ENCODE data around the gene BTF3. TPM values are rescaled to one million over a fixed set of nuclear protein-coding genes. Genes with fewer than 3 reads are reported as not detected.

The BTF3 gene
- total and polyA plus RNA-seq, 9 of the 15 experiments (the other 6 are each of a cell fraction or from before 2014, with no cell fraction given) = 534 to 1,637 (median 848) TPM

DNA sequence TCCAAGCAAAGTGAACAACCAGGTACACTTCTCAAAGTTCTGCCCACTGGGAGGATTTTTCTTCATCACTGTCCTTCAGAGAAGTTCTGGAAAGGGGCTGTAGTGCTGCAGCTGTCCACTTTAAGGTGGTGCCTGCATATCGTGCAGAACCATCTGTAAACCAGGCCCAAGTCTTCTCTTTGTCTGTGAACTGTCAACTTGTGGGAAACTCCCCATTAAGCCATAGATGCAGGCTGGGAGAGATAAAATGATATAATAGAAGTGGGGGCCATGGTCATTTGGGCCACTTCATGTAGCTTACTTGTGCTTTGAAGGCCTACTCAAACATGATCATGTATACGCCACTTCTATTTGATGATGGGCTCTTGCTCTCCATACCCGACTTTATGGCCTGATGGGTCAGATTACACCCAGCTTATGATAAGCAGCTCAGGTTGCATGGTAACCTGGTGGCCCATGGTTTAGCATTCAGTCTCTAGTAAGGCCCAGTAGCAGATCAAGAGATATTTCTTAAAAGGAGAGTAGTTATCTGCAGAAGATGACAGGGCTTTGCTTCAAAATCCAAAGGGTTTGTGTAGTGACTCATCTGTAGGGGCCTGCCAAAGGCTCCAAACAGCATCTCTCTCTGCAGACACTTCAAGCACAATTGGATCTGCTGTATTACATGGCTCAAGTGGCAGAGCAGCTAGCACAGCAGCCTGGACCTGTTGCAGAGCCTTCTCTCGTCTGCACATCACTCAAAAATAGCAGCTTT, 15.7 kb upstream of the BTF3 start (continued):
- TF ChIP-seq, protein P1, sequence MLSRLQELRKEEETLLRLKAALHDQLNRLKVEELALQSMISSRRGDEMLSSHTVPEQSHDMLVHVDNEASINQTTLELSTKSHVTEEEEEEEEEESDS (CRISPR knock-in tag; IDR thresholded peaks at IDR 0.05) = no peak
- TF ChIP-seq SAFB2 (IDR thresholded peaks at IDR 0.05; ENCODE audit: borderline replicate concordance, low read depth, low read length, severe bottlenecking) (no peak), ZNF23 (CRISPR knock-in tag; IDR thresholded peaks at IDR 0.05) (no peak), CREM (IDR thresholded peaks at IDR 0.05; ENCODE audit: low read depth) (no peak), MAZ (CRISPR knock-in tag; conservative IDR thresholded peaks at IDR 0.05 in 1 of 2, IDR thresholded peaks at IDR 0.05 in 1 of 2) (no peak; a peak in 1 of 4 replicates), HDGF (IDR thresholded peaks at IDR 0.05) (no peak), ZBED1 (IDR thresholded peaks at IDR 0.05) (no peak), TAF7 (tag; IDR thresholded peaks at IDR 0.05) (no peak), MEIS2 (IDR thresholded peaks at IDR 0.05; ENCODE audit: partially characterized antibody) (peak; percentile 4), KDM2B (CRISPR knock-in tag; IDR thresholded peaks at IDR 0.05) (no peak), ZFP30 (CRISPR knock-in tag; IDR thresholded peaks at IDR 0.05; ENCODE audit: borderline replicate concordance) (no peak), ZNF384 (IDR thresholded peaks at IDR 0.05; ENCODE audit: low read depth, low read length) (no peak), SMARCA4 (IDR thresholded peaks at IDR 0.05) (0 out of 2 replicates have a peak, but pooled peaks have one; percentile 27), ZNF695 (CRISPR knock-in tag; IDR thresholded peaks at IDR 0.05) (no peak), TEAD4 (IDR thresholded peaks at IDR 0.05; ENCODE audit: low read length) (peak; percentile 73), TEAD4 (CRISPR knock-in tag; IDR thresholded peaks at IDR 0.05; ENCODE audit: borderline replicate concordance) (no peak), ELF2 (CRISPR knock-in tag; IDR thresholded peaks at IDR 0.05) (no peak), PHTF2 (CRISPR knock-in tag; IDR thresholded peaks at IDR 0.05) (no peak), MYC (IDR thresholded peaks at IDR 0.05; ENCODE audit: low read depth, low read length) (no peak), MYC (CRISPR knock-in tag; IDR thresholded peaks at IDR 0.05; ENCODE audit: borderline replicate concordance, low read depth) (no peak), HMG20A (CRISPR knock-in tag; conservative IDR thresholded peaks at IDR 0.05) (no peak), RBM14 (IDR thresholded peaks at IDR 0.05; ENCODE audit: borderline replicate concordance, insufficient read depth, low read depth, low read length) (no peak)
- TF ChIP-seq, protein P2, sequence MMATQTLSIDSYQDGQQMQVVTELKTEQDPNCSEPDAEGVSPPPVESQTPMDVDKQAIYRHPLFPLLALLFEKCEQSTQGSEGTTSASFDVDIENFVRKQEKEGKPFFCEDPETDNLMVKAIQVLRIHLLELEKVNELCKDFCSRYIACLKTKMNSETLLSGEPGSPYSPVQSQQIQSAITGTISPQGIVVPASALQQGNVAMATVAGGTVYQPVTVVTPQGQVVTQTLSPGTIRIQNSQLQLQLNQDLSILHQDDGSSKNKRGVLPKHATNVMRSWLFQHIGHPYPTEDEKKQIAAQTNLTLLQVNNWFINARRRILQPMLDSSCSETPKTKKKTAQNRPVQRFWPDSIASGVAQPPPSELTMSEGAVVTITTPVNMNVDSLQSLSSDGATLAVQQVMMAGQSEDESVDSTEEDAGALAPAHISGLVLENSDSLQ (IDR thresholded peaks at IDR 0.05) = 0 out of 2 replicates have a peak, but pooled peaks have one; percentile 10
- TF ChIP-seq, protein P3, sequence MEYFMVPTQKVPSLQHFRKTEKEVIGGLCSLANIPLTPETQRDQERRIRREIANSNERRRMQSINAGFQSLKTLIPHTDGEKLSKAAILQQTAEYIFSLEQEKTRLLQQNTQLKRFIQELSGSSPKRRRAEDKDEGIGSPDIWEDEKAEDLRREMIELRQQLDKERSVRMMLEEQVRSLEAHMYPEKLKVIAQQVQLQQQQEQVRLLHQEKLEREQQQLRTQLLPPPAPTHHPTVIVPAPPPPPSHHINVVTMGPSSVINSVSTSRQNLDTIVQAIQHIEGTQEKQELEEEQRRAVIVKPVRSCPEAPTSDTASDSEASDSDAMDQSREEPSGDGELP (CRISPR knock-in tag; IDR thresholded peaks at IDR 0.05; ENCODE audit: borderline replicate concordance) = no peak
- TF ChIP-seq, protein P4, sequence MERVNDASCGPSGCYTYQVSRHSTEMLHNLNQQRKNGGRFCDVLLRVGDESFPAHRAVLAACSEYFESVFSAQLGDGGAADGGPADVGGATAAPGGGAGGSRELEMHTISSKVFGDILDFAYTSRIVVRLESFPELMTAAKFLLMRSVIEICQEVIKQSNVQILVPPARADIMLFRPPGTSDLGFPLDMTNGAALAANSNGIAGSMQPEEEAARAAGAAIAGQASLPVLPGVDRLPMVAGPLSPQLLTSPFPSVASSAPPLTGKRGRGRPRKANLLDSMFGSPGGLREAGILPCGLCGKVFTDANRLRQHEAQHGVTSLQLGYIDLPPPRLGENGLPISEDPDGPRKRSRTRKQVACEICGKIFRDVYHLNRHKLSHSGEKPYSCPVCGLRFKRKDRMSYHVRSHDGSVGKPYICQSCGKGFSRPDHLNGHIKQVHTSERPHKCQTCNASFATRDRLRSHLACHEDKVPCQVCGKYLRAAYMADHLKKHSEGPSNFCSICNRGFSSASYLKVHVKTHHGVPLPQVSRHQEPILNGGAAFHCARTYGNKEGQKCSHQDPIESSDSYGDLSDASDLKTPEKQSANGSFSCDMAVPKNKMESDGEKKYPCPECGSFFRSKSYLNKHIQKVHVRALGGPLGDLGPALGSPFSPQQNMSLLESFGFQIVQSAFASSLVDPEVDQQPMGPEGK (CRISPR knock-in tag; IDR thresholded peaks at IDR 0.05; ENCODE audit: borderline replicate concordance) = no peak
